Endothelial cell (in vitro differentiated cells): ENCODE results near the gene TRAPPC1. TPM values are rescaled to one million over a fixed set of nuclear protein-coding genes. Genes with fewer than 3 reads are reported as not detected.

ENCODE experiments used
- DNase-seq: peaks from one replicate; pipeline ENCODE4 v3.0.0; 2021; ENCODE audit warnings: low spot score
- H3K27ac Mint-ChIP-seq: one replicate; pipeline ENCODE4 v1.8.0; 2021; ENCODE audit warnings: mixed read lengths, inconsistent platforms; ENCODE audit not compliant: unreplicated experiment
- H3K27me3 Mint-ChIP-seq: one replicate; pipeline ENCODE4 v1.8.0; 2021; ENCODE audit warnings: mild to moderate bottlenecking, moderate library complexity, mixed read lengths, inconsistent platforms; ENCODE audit not compliant: unreplicated experiment
- H3K36me3 Mint-ChIP-seq: one replicate; pipeline ENCODE4 v1.8.0; 2021; ENCODE audit warnings: mild to moderate bottlenecking, low read depth, mixed read lengths, inconsistent platforms; ENCODE audit not compliant: unreplicated experiment
- H3K4me1 Mint-ChIP-seq: one replicate; pipeline ENCODE4 v1.8.0; 2021; ENCODE audit warnings: mild to moderate bottlenecking, mixed read lengths, inconsistent platforms; ENCODE audit not compliant: unreplicated experiment
- H3K4me3 Mint-ChIP-seq: one replicate; pipeline ENCODE4 v1.8.0; 2021; ENCODE audit warnings: mild to moderate bottlenecking, mixed read lengths, inconsistent platforms; ENCODE audit not compliant: unreplicated experiment
- H3K9me3 Mint-ChIP-seq: one replicate; pipeline ENCODE4 v1.8.0; 2021; ENCODE audit warnings: mixed read lengths, inconsistent platforms; ENCODE audit not compliant: unreplicated experiment
- total RNA-seq: library from RNA; stranded (reverse); fragmentation: NEBNext Ultra II Directional; extraction: Animal tissue kit (Norgen Biotek cat#: 25700); gene quantifications from one replicate; pipeline ENCODE4 v1.2.1, GENCODE V29; 2021; ENCODE audit not compliant: unreplicated experiment
- TF ChIP-seq, protein P1 (sequence below): fragments of 200-600 bp; sonication (generic); IDR thresholded peaks from one replicate; pipeline ENCODE4 v1.5.0; 2021; ENCODE audit warnings: antibody characterized with exemption; ENCODE audit not compliant: unreplicated experiment

Gene TRAPPC1
- total RNA-seq, 1 donor from 2014 or later, result 171 TPM

DNA sequence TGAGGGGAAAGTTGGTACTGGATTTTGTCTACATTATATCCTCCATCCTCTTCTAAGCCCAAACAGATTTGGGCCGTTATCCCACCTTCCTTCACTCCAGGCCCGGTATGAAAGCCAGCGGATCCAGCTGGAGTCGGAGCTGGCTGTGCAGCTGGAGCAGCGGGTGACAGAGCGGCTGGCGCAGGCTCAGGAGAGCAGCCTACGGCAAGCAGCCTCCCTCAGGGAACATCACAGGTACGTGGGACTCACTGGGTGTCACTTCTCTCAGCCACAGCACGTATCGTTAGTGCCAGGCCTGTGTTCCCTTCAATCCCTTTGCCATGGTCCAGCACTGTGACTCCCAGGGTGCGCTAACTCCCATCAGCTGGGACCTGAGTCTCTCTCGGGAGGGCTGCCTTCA, 11.5 kb upstream of the TRAPPC1 start:
- no peak for DNase-seq
- TF ChIP-seq, protein P1, sequence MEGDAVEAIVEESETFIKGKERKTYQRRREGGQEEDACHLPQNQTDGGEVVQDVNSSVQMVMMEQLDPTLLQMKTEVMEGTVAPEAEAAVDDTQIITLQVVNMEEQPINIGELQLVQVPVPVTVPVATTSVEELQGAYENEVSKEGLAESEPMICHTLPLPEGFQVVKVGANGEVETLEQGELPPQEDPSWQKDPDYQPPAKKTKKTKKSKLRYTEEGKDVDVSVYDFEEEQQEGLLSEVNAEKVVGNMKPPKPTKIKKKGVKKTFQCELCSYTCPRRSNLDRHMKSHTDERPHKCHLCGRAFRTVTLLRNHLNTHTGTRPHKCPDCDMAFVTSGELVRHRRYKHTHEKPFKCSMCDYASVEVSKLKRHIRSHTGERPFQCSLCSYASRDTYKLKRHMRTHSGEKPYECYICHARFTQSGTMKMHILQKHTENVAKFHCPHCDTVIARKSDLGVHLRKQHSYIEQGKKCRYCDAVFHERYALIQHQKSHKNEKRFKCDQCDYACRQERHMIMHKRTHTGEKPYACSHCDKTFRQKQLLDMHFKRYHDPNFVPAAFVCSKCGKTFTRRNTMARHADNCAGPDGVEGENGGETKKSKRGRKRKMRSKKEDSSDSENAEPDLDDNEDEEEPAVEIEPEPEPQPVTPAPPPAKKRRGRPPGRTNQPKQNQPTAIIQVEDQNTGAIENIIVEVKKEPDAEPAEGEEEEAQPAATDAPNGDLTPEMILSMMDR, result no peak
- Mint-ChIP-seq H3K27me3 (peaks cover 2% of the 10 kb centered on the region), H3K36me3 (peaks cover 50% of the 10 kb centered on the region), H3K4me3 (no peak overlapping the region), H3K4me1 (no peaks in the 10 kb centered on the region), H3K9me3 (no peaks in the 10 kb centered on the region), H3K27ac (no peak overlapping the region)

DNA sequence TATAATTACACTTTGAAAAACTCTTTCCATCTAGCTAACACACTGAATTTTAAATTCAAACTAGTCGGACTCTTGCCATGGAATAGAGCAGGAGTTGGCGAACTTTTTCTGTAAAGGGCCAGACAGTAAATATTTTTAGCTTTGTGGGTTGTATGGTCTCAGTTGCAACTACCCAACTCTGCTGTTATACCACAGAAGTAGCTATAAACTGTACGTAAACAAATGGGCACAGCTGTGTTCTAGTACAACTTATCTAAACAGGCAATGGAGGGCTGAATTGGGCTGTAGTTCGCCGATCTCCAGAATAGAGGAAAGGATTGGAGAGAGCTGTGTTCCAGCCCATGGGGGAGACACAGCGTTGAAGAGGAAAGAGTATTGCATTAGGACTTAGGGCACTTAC, 9.0 kb upstream of the TRAPPC1 start:
- no peak for DNase-seq
- H3K36me3 Mint-ChIP-seq, result peaks cover 41% of the 10 kb centered on the region
- H3K27me3 Mint-ChIP-seq, result peaks cover 2% of the 10 kb centered on the region
- TF ChIP-seq, protein P1, result no peak
- no peak overlapping the region for H3K4me3 Mint-ChIP-seq
- no peaks in the 10 kb centered on the region for H3K4me1 Mint-ChIP-seq
- no peaks in the 10 kb centered on the region for H3K9me3 Mint-ChIP-seq
- H3K27ac Mint-ChIP-seq, result no peak overlapping the region

DNA sequence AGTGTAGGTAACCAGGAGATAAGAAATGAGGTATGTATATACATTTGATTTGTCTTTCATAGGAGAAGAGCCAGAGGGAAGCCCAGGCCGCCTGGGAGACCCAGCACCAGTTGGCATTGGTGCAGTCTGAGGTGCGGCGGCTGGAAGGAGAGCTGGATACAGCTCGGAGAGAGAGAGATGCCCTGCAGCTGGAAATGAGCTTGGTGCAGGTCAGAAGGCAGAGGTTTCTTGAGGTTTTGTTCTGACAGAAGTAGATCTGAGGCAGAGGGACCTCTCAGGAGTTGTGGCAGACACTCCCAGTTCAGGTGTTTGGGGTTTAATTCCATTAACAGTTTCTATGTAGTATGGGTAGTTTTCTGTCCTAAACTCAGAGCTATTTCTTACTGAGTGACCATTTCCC, 8.3 kb upstream of the TRAPPC1 start:
- TF ChIP-seq, protein P1, result no peak
- peaks cover 2% of the 10 kb centered on the region for H3K27me3 Mint-ChIP-seq
- no peak overlapping the region for H3K27ac Mint-ChIP-seq
- DNase-seq, result no peak
- H3K36me3 Mint-ChIP-seq, result peaks cover 35% of the 10 kb centered on the region
- H3K4me1 Mint-ChIP-seq, result no peaks in the 10 kb centered on the region
- H3K9me3 Mint-ChIP-seq, result no peaks in the 10 kb centered on the region
- H3K4me3 Mint-ChIP-seq, result peak overlapping the region; percentile 61

DNA sequence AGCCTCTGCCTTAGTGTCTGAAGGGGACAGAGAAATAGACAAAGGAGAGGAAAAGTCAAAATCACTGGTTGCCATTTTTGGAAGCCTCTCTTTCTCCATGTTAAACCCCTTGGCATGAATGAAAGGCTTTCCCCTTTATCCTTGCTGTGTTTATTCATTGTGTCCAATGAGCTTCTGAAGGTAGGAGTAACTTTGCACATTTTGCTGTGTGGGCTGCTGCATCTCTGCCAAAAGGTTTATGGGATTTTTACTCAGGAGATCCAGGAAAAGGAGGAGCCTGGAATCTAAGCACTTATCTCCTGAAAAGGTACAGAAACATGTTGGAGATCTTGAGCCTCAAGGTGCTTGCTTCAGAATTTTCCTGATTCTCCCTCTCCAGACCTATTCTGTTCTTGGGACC, 4.1 kb upstream of the TRAPPC1 start:
- TF ChIP-seq, protein P1, result no peak
- Mint-ChIP-seq H3K36me3 (peaks cover 23% of the 10 kb centered on the region), H3K27me3 (peaks cover 5% of the 10 kb centered on the region), H3K27ac (no peak overlapping the region), H3K4me3 (no peak overlapping the region), H3K9me3 (no peaks in the 10 kb centered on the region), H3K4me1 (peaks cover 23% of the 10 kb centered on the region)
- no peak for DNase-seq

DNA sequence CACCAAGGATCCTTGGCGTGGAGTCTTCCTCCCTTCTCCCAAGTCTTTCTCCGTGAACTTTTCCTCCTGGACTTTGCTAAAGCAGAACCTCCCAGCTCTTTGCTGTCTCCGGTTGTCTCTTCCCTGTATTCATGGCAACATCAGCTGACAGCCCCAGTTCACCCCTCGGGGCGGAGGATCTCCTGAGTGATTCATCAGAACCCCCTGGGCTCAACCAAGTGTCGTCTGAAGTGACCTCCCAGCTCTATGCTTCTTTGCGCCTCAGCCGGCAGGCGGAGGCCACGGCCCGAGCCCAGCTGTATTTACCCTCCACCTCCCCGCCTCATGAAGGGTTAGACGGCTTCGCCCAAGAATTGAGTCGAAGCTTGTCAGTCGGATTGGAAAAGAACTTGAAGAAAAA, 1.2 kb upstream of the TRAPPC1 start:
- Mint-ChIP-seq H3K36me3 (peaks cover 14% of the 10 kb centered on the region), H3K27ac (no peak overlapping the region), H3K27me3 (peaks cover 11% of the 10 kb centered on the region), H3K4me1 (peaks cover 26% of the 10 kb centered on the region), H3K9me3 (no peaks in the 10 kb centered on the region), H3K4me3 (peak overlapping the region; percentile 100)
- TF ChIP-seq, protein P1, result no peak
- peak; percentile 24 for DNase-seq
